HG03457 (cell line): ENCODE data around the gene FMO2.

Source experiments
- ATAC-seq: cut with Tn5 transposase; IDR thresholded peaks from one replicate; pipeline ENCODE4 v1.9.1; 2021; ENCODE audit warnings: moderate number of reproducible peaks; ENCODE audit not compliant: unreplicated experiment

Gene FMO2, protein sequence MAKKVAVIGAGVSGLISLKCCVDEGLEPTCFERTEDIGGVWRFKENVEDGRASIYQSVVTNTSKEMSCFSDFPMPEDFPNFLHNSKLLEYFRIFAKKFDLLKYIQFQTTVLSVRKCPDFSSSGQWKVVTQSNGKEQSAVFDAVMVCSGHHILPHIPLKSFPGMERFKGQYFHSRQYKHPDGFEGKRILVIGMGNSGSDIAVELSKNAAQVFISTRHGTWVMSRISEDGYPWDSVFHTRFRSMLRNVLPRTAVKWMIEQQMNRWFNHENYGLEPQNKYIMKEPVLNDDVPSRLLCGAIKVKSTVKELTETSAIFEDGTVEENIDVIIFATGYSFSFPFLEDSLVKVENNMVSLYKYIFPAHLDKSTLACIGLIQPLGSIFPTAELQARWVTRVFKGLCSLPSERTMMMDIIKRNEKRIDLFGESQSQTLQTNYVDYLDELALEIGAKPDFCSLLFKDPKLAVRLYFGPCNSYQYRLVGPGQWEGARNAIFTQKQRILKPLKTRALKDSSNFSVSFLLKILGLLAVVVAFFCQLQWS

GRCh38 chr1:171185091-171185490, at the start of gene FMO2:
Gene FMO2, plus strand, starts transcription at chr1:171185300. Its CDS starts 414 bp downstream, at chr1:171185714.
- ATAC-seq, result no peak

DNA sequence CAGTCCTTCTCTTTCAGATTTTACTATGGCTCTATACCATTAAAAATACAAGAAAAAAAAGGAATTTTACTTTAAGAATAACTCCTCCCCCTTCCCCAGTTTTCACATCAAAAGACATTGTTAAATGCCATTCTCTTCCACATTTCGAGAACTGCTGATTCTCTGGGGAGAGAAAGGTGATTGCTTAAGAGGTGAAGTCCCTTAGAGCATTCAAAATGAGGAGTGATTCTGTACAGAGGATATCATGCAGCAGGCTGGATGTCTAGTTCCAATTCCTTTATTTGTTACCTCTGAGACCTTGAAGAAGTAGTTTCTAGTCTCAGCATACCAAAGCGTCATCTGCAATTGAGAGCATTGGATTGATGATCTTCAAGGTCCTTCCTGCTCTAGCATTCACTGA, 47.5 kb upstream of the FMO2 start:
- no peak for ATAC-seq

DNA sequence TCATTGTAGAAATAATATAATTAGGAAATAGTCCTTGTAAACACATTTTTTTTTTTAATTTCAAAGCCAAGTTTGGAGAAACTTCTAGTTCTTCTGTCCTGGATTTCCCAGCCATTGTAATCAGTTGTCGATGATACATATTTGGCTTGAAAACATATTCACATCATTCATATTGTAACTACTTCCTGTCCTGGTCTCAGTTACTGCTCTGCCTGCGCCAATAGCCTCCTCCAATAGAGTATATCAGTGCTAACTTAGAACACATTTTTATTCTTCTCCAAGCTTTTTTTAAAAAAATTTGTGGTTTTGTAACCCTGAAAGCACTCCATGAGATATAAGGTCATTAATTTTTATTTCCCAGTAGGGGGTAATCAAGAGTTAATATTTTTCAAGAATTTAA, 46.1 kb upstream of the FMO2 start:
- no peak for ATAC-seq

DNA sequence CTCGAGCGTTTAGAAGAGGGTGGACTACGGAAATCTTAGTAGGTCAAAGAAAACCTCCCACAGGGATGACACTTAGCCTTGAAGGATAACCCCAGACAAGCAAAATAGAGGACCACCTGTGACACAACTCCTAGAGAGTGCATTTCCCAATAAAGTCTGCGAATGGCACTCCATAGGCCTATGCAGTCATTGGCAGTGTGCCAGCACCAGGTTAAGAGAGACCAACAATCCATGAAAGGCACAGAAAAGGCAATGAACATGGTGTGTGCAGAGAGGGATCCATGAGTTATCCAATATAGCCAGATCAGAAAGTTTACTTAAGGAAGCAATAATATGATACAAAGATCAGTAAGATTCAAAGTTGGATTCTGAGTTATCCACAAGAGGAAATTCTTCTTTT, 45.2 kb upstream of the FMO2 start:
- no peak for ATAC-seq

GRCh38 chr1:171140401-171140800, 44.7 kb upstream of the FMO2 start:
- no peak for ATAC-seq

DNA sequence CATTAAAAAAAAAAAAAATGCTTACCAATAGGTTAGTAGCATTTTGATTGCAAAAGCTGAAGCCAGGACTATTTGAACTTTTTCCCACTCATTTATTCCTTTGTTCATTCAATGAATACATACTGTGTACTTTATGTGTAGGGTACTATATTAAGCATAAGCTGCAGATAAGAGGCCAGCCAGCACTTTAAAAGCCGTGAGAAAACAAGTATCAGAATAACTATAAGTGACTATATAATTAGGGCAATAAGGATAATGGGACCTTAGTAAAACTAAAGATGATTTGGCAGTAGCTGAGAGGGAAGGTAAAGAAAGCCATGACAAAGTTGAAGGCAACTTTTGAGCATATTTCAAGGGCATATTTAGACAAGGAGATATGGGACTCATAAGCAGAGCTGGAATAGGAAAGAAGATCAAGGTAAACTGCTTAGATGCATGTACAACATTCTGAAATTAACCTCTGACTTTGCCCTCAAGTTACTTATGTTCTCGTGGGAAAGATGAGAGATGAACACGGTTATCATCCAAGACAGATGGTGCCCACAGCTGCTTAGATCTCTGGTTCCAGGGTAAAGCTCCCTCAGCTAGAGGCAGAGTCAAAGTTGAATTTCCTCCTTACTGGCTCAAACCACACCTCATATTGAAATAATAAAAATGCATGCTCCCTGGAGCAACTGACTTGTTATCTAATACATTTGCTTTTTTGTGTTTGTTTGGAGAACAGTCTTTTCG, 44.0 kb upstream of the FMO2 start:
- ATAC-seq, result no peak

- no peak for ATAC-seq
Observed at GRCh38 chr1:171141688-171142415, 43.2 kb upstream of the FMO2 start.

GRCh38 chr1:171142416-171143385, 42.4 kb upstream of the FMO2 start:
- no peak for ATAC-seq

DNA sequence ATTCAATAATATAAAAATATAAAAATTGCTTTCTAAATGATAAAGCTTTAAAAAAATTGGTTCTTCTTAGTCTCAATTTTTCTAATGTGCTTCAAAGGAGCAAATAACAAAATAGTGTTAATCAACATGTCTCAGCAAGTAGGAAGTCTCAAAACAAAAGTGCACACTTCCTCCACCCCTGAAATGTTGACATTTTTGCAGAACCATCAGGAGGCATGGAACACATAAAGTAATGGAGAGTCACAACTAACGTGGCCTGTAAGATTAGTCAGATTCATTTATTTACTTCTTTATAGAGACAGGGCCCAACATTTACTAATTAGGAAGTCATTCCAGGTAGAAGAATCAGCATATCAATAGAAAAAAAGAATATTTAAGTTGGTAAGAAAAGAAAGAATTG, 34.9 kb upstream of the FMO2 start:
- no peak for ATAC-seq

GRCh38 chr1:171152549-171152948, 32.6 kb upstream of the FMO2 start:
- ATAC-seq, result no peak

DNA sequence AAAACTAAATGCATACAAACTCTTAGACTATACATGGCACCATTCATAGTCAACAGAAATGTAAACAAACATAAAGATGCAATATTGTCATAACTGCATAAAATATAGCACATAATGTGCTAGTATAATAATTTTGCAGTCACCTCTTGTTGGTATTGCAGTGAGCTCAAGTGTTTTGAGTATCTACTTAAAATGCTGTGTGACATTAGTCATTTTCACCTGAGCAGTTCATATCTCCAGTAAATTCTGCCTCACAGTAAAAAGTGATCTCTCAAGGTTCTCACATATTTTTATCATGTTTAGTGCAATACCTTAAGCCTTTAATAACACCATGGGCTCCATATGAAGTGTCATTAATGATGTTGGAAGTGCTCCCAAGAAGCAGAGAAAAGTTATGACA, 29.6 kb upstream of the FMO2 start:
- ATAC-seq, result no peak

DNA sequence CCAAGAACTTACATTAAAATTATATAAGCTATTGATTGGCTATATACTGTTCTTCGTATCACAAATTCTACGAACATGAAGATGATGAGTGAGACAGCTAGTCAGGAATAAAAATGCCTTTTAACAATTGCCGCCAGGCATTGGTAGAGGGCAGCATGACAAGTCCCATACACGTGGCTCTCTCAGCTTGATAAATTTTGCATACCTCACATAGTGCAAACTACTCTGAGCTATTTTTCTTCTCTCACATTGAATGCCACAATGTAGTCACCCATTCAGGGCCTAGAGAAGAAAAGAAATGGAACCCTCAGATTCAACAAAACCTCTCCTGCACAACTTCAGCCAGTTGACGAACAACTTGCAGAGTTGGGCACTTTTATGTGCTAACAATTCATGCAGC, 27.0 kb upstream of the FMO2 start:
- ATAC-seq, result no peak

- ATAC-seq, result no peak
Observed at GRCh38 chr1:171158551-171158950, 26.5 kb upstream of the FMO2 start.

DNA sequence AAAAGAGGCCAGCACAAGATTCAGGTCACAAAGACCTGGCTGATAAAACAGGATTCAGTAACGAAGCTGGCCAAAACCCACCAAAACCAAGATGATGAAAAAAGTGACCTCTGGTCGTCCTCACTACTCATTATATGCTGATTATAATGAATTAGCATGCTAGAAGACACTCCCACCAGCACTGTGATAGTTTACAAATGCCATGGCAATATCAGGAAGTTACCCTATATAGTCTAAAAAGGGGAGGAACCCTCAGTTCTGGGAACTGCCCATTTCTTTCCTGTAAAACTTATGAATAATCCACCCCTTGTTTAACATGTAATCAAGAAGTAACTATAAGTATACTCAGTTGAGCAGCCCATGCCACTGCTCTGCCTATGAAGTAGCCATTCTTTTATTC, 26.0 kb upstream of the FMO2 start:
- ATAC-seq, result no peak

DNA sequence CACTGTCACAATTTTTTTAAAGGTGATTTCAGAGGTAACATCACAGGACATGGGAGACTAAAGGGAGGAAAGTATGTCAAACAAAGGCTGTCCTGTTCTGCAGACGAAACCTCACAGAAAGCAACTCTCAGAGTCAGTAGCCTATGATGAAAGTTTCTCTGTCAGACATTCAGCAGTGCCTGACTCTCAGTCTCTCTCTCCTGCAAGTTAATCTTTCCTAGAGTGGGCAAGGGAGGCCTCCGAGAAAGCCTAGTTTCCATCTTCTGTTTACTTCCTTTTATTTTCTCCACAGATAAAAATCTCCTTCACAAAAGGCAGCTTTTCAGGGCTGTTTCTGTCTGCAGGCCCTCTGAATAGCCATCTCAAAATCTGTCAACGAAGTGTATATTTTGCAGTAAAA, 24.9 kb upstream of the FMO2 start:
- ATAC-seq, result no peak

GRCh38 chr1:171160639-171161354, 24.3 kb upstream of the FMO2 start:
- no peak for ATAC-seq

GRCh38 chr1:171161431-171161830, 23.7 kb upstream of the FMO2 start:
- ATAC-seq, result no peak

DNA sequence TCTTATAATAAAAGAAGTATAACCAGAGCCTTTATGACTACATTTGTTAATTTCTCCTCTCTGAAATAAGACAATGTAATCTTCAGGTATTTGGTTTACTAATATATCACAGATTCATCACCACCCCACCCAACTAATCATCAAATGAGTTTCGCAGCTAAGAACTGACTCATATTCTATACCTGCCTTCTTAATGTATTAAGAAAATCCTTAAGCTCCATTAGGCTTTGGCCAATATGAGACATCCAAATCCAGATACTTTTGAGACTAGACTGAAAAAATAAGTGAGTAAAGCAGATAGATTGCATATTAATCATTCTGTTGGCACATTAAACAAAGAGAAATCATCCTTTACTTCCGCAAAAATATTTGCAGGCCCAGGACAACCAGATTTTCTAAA, 18.7 kb upstream of the FMO2 start:
- no peak for ATAC-seq

DNA sequence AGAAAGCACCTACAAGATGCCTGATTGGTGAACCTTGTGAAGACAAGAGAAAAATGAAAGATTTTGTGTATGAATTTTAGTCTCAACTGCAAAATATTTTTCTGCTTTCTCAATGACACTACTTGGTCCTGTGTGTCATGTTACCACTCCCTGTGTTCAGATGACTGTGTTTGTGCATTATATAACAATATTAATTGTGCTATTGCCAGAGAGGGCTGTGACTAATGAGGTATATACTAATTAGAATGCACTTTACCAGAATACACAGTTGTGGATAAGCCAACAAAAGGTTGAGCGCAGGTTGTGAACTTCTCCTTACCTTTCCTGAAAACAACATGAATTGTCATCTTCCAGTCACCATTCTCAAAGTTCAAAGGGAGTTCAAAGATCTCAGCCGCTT, 17.3 kb upstream of the FMO2 start:
- no peak for ATAC-seq

GRCh38 chr1:171172471-171172870, 12.6 kb upstream of the FMO2 start:
- ATAC-seq, result no peak
